Body of pancreas (tissue), 4 donors: Measurements from ENCODE around the gene BDP1.
"Not testable (repeated sequence)": the region's sequence is repeated elsewhere in the genome, so short reads cannot be mapped to it uniquely, and the experiment has no call there.

Experiments
- CTCF ChIP-seq, 7 experiments: fragments of 450-650 bp in 4 of 7; fragments of 200-600 bp in 3 of 7; sonication (generic) in 3 of 7; IDR thresholded peaks; one replicate each; pipeline ENCODE4 v1.5.1; 2016 to 2019; ENCODE audit warnings: antibody characterized with exemption in 7 of 7
- POLR2A ChIP-seq, 3 donors: fragments of 450-650 bp; IDR thresholded peaks; one replicate each; pipeline ENCODE4 v1.6.1; 2016; ENCODE audit warnings: antibody characterized with exemption in 3 of 3, mild to moderate bottlenecking in 2 of 3

GRCh38 chr5:71445523-71446152 lies 9.8 kb upstream of the BDP1 start:
- TF ChIP-seq CTCF, POLR2A (IDR thresholded peaks at IDR 0.05): not testable (repeated sequence)
